Measurements from ENCODE around the gene TMEM87B. TPM values are rescaled to one million over a fixed set of nuclear protein-coding genes. Genes with fewer than 3 reads are reported as not detected.

TMEM87B gene
- total and polyA plus RNA-seq, 2 of the 8 experiments (the other 6 are each of a cell fraction or from before 2014, with no cell fraction given): 7.2 to 9.0 TPM

DNA sequence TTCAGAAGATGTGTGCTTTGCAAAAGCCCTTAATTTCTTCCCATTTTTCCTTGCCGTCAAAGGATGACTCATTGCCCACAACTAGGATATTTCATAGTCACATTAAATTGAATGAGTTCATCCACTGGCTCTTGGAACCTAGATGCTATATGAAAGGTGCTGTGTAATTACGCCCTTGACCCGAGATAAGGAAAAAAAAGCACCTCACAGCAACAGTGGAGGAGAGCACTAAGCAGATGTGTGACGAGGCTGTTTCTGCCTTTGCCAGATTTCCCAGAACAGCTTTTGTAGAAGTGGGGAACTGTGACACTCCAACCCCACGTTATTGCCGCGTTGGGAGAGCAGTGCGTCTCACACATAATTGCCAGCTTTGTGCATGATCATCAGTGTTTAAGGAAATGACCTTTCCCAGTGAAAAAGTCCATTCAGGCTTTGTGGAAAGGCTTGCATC is 33.3 kb upstream of the TMEM87B start:
- no peak for FAIRE-seq
- Histone ChIP-seq H3K4me2 (ENCODE audit: insufficient read depth in 1 of 2, low read depth in 2 of 2, low read length in 2 of 2) (no peak overlapping the region), H3K23me2 (ENCODE audit: low read depth, low read length) (no peaks in the 10 kb centered on the region), H2AFZ (ENCODE audit: low read length) (no peak overlapping the region), H3K79me2 (ENCODE audit: control insufficient read depth in 1 of 2, insufficient read depth in 2 of 2, low read length in 2 of 2) (no peaks in the 10 kb centered on the region), H2BK15ac (ENCODE audit: low read length) (no peak overlapping the region), H2BK20ac (ENCODE audit: low read length) (no peak overlapping the region), H2BK12ac (ENCODE audit: low read depth, low read length) (no peak overlapping the region), H3K9ac (replicated peaks in 1 of 4; ENCODE audit: extremely low read depth in 1 of 4, low read depth in 3 of 4, low read length in 3 of 4) (no peak overlapping the region), H4K8ac (ENCODE audit: extremely low read depth, insufficient read depth, low read length) (no peak overlapping the region), H3K18ac (ENCODE audit: extremely low read depth, low read length) (no peak overlapping the region), H3K56ac (replicated peaks; ENCODE audit: insufficient read length, low read depth, low read length) (no peak overlapping the region), H3K79me1 (ENCODE audit: low read depth, low read length) (no peaks in the 10 kb centered on the region), H3K9me3 (ENCODE audit: insufficient read depth in 2 of 2, low read depth in 1 of 2, low read length in 1 of 2) (no peaks in the 10 kb centered on the region), H3K23ac (ENCODE audit: insufficient read length) (no peak overlapping the region), H3K4me3 (ENCODE audit: extremely low read depth in 1 of 4, insufficient read depth in 2 of 4, low read depth in 3 of 4, low read length in 4 of 4) (no peak overlapping the region), H4K20me1 (replicated peaks in 1 of 2; ENCODE audit: control insufficient read depth in 1 of 2, insufficient read depth in 2 of 2, low read length in 2 of 2) (no peaks in the 10 kb centered on the region), H2BK120ac (replicated peaks; ENCODE audit: low read depth, low read length) (no peak overlapping the region), H4K91ac (replicated peaks; ENCODE audit: insufficient read length, low read length) (no peak overlapping the region), H3K27ac (ENCODE audit: low read depth, low read length) (no peak overlapping the region), H3K14ac (ENCODE audit: insufficient read length) (no peak overlapping the region), H4K5ac (ENCODE audit: insufficient read length, low read depth, low read length) (no peak overlapping the region), H2BK5ac (ENCODE audit: low read depth, low read length) (no peak overlapping the region), H2AK5ac (ENCODE audit: low read depth, low read length) (no peak overlapping the region), H3K4me1 (replicated peaks in 1 of 4; ENCODE audit: control insufficient read depth in 3 of 4, insufficient read depth in 4 of 4, low read length in 3 of 4) (no peaks in the 10 kb centered on the region), H3K4ac (replicated peaks; ENCODE audit: insufficient read length, low read depth, low read length) (no peak overlapping the region), H3K36me3 (ENCODE audit: control insufficient read depth in 2 of 4, insufficient read depth in 4 of 4, low read length in 3 of 4) (no peaks in the 10 kb centered on the region), H3K27me3 (replicated peaks in 1 of 4; ENCODE audit: control insufficient read depth in 3 of 4, extremely low read depth in 1 of 4, insufficient read depth in 3 of 4, low read length in 3 of 4) (no peaks in the 10 kb centered on the region)
- no peak for DNase-seq (ENCODE audit: low read depth in 1 of 2, low spot score in 2 of 2)
- ChIA-PET POLR2A (ENCODE audit: partially characterized antibody) (no interaction called here), CTCF (ENCODE audit: partially characterized antibody) (interaction anchor here (2.4 to 3.4 kb wide), 4 partner anchors 9 to 111 kb away, joined by 7 to 28 read pairs (median 12); no protein-coding TSS in a partner anchor)
- TF ChIP-seq EP300 (IDR thresholded peaks at IDR 0.05; ENCODE audit: borderline replicate concordance in 1 of 2, low read depth in 2 of 2, low read length in 2 of 2) (no peak), SUZ12 (IDR thresholded peaks at IDR 0.05; ENCODE audit: low read length) (no peak)
- 95% methylated on average over 8 of the region's 8 CpGs; no CpG with 5 or more reads in 1 of the 2 experiments for WGBS, 2 experiments (ENCODE audit: extremely low coverage in 1 of 2, insufficient coverage in 1 of 2, insufficient read length in 1 of 2, insufficient replicate concordance in 2 of 2, low coverage in 1 of 2, low lambda C conversion rate in 2 of 2, missing lambda C conversion rate in 1 of 2)

Measured in H1 (cell line).